HepG2 (cell line): ENCODE measurements around the gene SAPCD2. TPM values are rescaled to one million over a fixed set of nuclear protein-coding genes. Genes with fewer than 3 reads are reported as not detected.

Experiments
- ATF4 ChIP-seq, 2 experiments: fragments of 450-650 bp in 1 of 2; sonication (generic) in 1 of 2; formaldehyde crosslinking; IDR thresholded peaks; 2 replicates each; pipeline versions ENCODE4 v1.5.0 to v1.8.0; 2020 to 2022; ENCODE audit warnings: mild to moderate bottlenecking in 1 of 2, missing genetic modification reagents in 1 of 2
- CHCHD3 ChIP-seq: sonication (generic); formaldehyde crosslinking; IDR thresholded peaks from 2 replicates; pipeline ENCODE4 v1.8.0; 2022; ENCODE audit warnings: mild to moderate bottlenecking, missing genetic modification reagents, moderate library complexity
- CREM ChIP-seq, 2 experiments: sonication (generic) in 1 of 2; formaldehyde crosslinking in 1 of 2; IDR thresholded peaks; 2 replicates each; pipeline versions ENCODE4 v1.4.0 to v1.6.1; 2016 to 2020; ENCODE audit warnings: antibody characterized with exemption in 1 of 2, mild to moderate bottlenecking in 1 of 2, missing genetic modification reagents in 1 of 2
- LBX2 ChIP-seq: sonication (generic); formaldehyde crosslinking; IDR thresholded peaks from 2 replicates; pipeline ENCODE4 v1.5.0; 2020; ENCODE audit warnings: missing genetic modification reagents, mild to moderate bottlenecking, borderline replicate concordance
- MAZ ChIP-seq, 2 experiments: sonication (generic) in 1 of 2; formaldehyde crosslinking in 1 of 2; IDR thresholded peaks; 2 replicates each; pipeline versions ENCODE4 v1.5.0 to v1.6.1; 2012 to 2020; ENCODE audit warnings: low read depth in 2 of 2, mild to moderate bottlenecking in 2 of 2, borderline replicate concordance in 1 of 2, improper control_type of control experiment in 1 of 2, low read length in 1 of 2, missing genetic modification reagents in 1 of 2, moderate library complexity in 1 of 2
- NONO ChIP-seq, 2 experiments: fragments of 450-650 bp in 1 of 2; sonication (generic) in 1 of 2; formaldehyde crosslinking in 1 of 2; IDR thresholded peaks in 1 of 2; conservative IDR thresholded peaks in 1 of 2; 2 replicates each; pipeline versions ENCODE4 v1.6.1 to v1.8.0; 2017 to 2022; ENCODE audit warnings: mild to moderate bottlenecking in 1 of 2, missing genetic modification reagents in 1 of 2, moderate library complexity in 1 of 2
- NR3C1 ChIP-seq: sonication (generic); formaldehyde crosslinking; IDR thresholded peaks from 2 replicates; pipeline ENCODE4 v1.4.0; 2020; ENCODE audit warnings: missing genetic modification reagents
- ONECUT2 ChIP-seq: sonication (generic); formaldehyde crosslinking; IDR thresholded peaks from 2 replicates; pipeline ENCODE4 v1.4.0; 2020; ENCODE audit warnings: missing genetic modification reagents
- PAX8 ChIP-seq: sonication (generic); formaldehyde crosslinking; IDR thresholded peaks from 2 replicates; pipeline ENCODE4 v1.8.0; 2022; ENCODE audit warnings: mild to moderate bottlenecking, missing genetic modification reagents, borderline replicate concordance
- SP140L ChIP-seq: sonication (generic); formaldehyde crosslinking; IDR thresholded peaks from 2 replicates; pipeline ENCODE4 v1.4.0; 2020; ENCODE audit warnings: missing genetic modification reagents, borderline replicate concordance
- TFAP4 ChIP-seq: sonication (generic); IDR thresholded peaks from 2 replicates; pipeline ENCODE4 v1.6.1; 2016; ENCODE audit warnings: low read depth, borderline replicate concordance
- ZBTB2 ChIP-seq: sonication (generic); formaldehyde crosslinking; IDR thresholded peaks from 2 replicates; pipeline ENCODE4 v1.8.0; 2022; ENCODE audit warnings: low read depth, missing genetic modification reagents
- ZGPAT ChIP-seq: IDR thresholded peaks from 2 replicates; pipeline ENCODE4 v1.6.1; 2016; ENCODE audit warnings: mild to moderate bottlenecking
- ZNF281 ChIP-seq: sonication (generic); formaldehyde crosslinking; IDR thresholded peaks from 2 replicates; pipeline ENCODE4 v1.4.0; 2020; ENCODE audit warnings: missing genetic modification reagents, borderline replicate concordance
- ZNF614 ChIP-seq: IDR thresholded peaks from 2 replicates; pipeline ENCODE4 v1.6.1; 2018; ENCODE audit warnings: missing biosample characterization, missing genetic modification reagents, inconsistent platforms, borderline replicate concordance
- ZNF773 ChIP-seq: sonication (generic); formaldehyde crosslinking; IDR thresholded peaks from 2 replicates; pipeline ENCODE4 v1.4.0; 2020; ENCODE audit warnings: missing genetic modification reagents, borderline replicate concordance
- polyA plus RNA-seq, 8 experiments: library from polyadenylated mRNA; depleted of rRNA in 3 of 8; stranded (reverse) in 7 of 8; unstranded in 1 of 8; fragments of >200 nt; fragmentation: Illumina TruSeq in 4 of 8; extraction: Trizol in 4 of 8; gene quantifications; 2 replicates each; pipeline versions ENCODE4 v1.2.1 to v1.2.3, GENCODE V29; 2011 to 2016; ENCODE audit warnings: low read depth in 4 of 8, missing spikeins in 1 of 8, mixed read lengths in 1 of 8; ENCODE audit not compliant: insufficient read depth in 1 of 8
- total RNA-seq, 5 experiments: library from RNA; depleted of rRNA; stranded (reverse); fragments of >200 nt; fragmentation: Illumina TruSeq; extraction: Trizol; gene quantifications; 2 replicates each; pipeline ENCODE4 v1.2.3, GENCODE V29; 2016; ENCODE audit warnings: low read depth in 1 of 5

The SAPCD2 gene
- total and polyA plus RNA-seq, 2 of the 13 experiments (the other 11 are each of a cell fraction or from before 2014, with no cell fraction given), result 21.9 to 42.8 TPM

- TF ChIP-seq SP140L (CRISPR knock-in tag) (peak; percentile 87; the same call in 1 of the 2 replicates), ZNF614 (CRISPR knock-in tag) (peak; percentile 69; the same call in 1 of the 2 replicates), ZGPAT (CRISPR knock-in tag) (peak; percentile 53), ONECUT2 (peak; percentile 19; the same call in 1 of the 2 replicates), NR3C1 (CRISPR knock-in tag) (no peak), LBX2 (CRISPR knock-in tag) (0 out of 2 replicates have a peak, but pooled peaks have one; percentile 49), NONO (IDR thresholded peaks at IDR 0.05) (no peak), NONO (CRISPR knock-in tag; conservative IDR thresholded peaks at IDR 0.05) (0 out of 2 replicates have a peak, but pooled peaks have one; percentile 20), MAZ (IDR thresholded peaks at IDR 0.05; ENCODE audit: borderline replicate concordance, low read depth, low read length) (no peak; the same call in 1 of the 2 replicates), MAZ (CRISPR knock-in tag; IDR thresholded peaks at IDR 0.05; ENCODE audit: low read depth) (peak; percentile 70), ZNF281 (peak; percentile 40; the same call in 1 of the 2 replicates), TFAP4 (peak; percentile 64; the same call in 1 of the 2 replicates), CHCHD3 (CRISPR knock-in tag) (peak; percentile 30; the same call in 1 of the 2 replicates), ZNF773 (CRISPR knock-in tag) (no peak; the same call in 1 of the 2 replicates), ATF4 (CRISPR knock-in tag; IDR thresholded peaks at IDR 0.05) (peak in 1 of 2 experiments; percentile 53; a peak in 1 of 4 replicates), CREM (IDR thresholded peaks at IDR 0.05) (no peak), CREM (CRISPR knock-in tag; IDR thresholded peaks at IDR 0.05) (no peak), PAX8 (no peak), ZBTB2 (CRISPR knock-in tag) (peak; percentile 60)
These were observed 24.1 kb downstream of the SAPCD2 start, which contains the start of gene NPDC1 (continued) for GRCh38 chr9:137046088-137046787.
